Breast epithelium (tissue), 4 donors: ENCODE measurements around the gene YKT6. TPM values are rescaled to one million over a fixed set of nuclear protein-coding genes. Genes with fewer than 3 reads are reported as not detected.
"Not testable (repeated sequence)": the region's sequence is repeated elsewhere in the genome, so short reads cannot be mapped to it uniquely, and the experiment has no call there.

Experiments
- DNase-seq, 2 donors: peaks; one replicate each; pipeline ENCODE4 v3.0.0-alpha.2; 2019; ENCODE audit warnings: low spot score in 2 of 2
- H3K27ac ChIP-seq, 2 donors: fragments of 200-600 bp; sonication (generic) in 1 of 2; one replicate each; pipeline ENCODE4 v1.5.1; 2016 to 2019; ENCODE audit warnings: mild to moderate bottlenecking in 1 of 2
- H3K27me3 ChIP-seq, 2 donors: fragments of 200-600 bp; sonication (generic) in 1 of 2; one replicate each; pipeline versions ENCODE4 v1.5.1 to v1.6.0; 2017 to 2019; ENCODE audit warnings: control low read depth in 1 of 2, mild to moderate bottlenecking in 1 of 2
- H3K36me3 ChIP-seq: fragments of 200-600 bp; one replicate; pipeline ENCODE4 v1.5.1; 2019
- H3K4me1 ChIP-seq, 2 donors: fragments of 200-600 bp; sonication (generic); one replicate each; pipeline ENCODE4 v1.5.1; 2016 to 2019; ENCODE audit warnings: control low read depth in 1 of 2
- H3K4me3 ChIP-seq, 3 donors: fragments of 200-600 bp; sonication (generic); 1 replicate in 2 of 3; 2 replicates in 1 of 3; pipeline ENCODE4 v1.5.1; 2016 to 2019; ENCODE audit warnings: mild to moderate bottlenecking in 3 of 3, moderate library complexity in 2 of 3
- H3K9me3 ChIP-seq, 2 donors: fragments of 200-600 bp; sonication (generic) in 1 of 2; one replicate each; pipeline ENCODE4 v1.5.1; 2016 to 2019; ENCODE audit warnings: control low read depth in 1 of 2
- CTCF ChIP-seq, 3 donors: fragments of 450-650 bp; IDR thresholded peaks; one replicate each; pipeline ENCODE4 v1.5.1; 2016 to 2017; ENCODE audit warnings: antibody characterized with exemption in 3 of 3, mild to moderate bottlenecking in 3 of 3, moderate library complexity in 3 of 3
- POLR2A ChIP-seq: fragments of 450-650 bp; IDR thresholded peaks from one replicate; pipeline ENCODE4 v1.6.1; 2016; ENCODE audit warnings: antibody characterized with exemption, mild to moderate bottlenecking, moderate library complexity
- POLR2AphosphoS5 ChIP-seq, 3 donors: sonication (generic); formaldehyde crosslinking; IDR thresholded peaks; one replicate each; pipeline ENCODE4 v1.6.1; 2017; ENCODE audit warnings: antibody characterized with exemption in 3 of 3
- intact Hi-C: fragments of 100-400 bp; cut with DNase I; formaldehyde crosslinking; loops from one replicate; pipeline ENCODE4 v1.15.1; 2023; ENCODE audit warnings: low total_unique reads
- total RNA-seq, 3 donors: library from RNA; depleted of rRNA; stranded (reverse); fragments of >200 nt; gene quantifications; one replicate each; pipeline ENCODE4 v1.1.0, GENCODE V29; 2016

Gene YKT6
- total RNA-seq, 3 donors from 2014 or later = 40.2 to 57.0 (median 49.4) TPM

GRCh38 chr7:44194069-44194468 lies 6.7 kb upstream of the YKT6 start:
- H3K4me1 ChIP-seq = no peaks in the 10 kb centered on the region
- H3K27me3 ChIP-seq = peaks cover 0 to 5% of the 10 kb centered on the region in 2 donors
- H3K36me3 ChIP-seq = no peaks in the 10 kb centered on the region
- TF ChIP-seq CTCF (IDR thresholded peaks at IDR 0.05) = no peak
- no peak for TF ChIP-seq POLR2AphosphoS5 (IDR thresholded peaks at IDR 0.05)
- no peak for TF ChIP-seq POLR2A
- intact Hi-C loops = no loop called here
- no peak overlapping the region for H3K4me3 ChIP-seq
- no peak overlapping the region for H3K27ac ChIP-seq
- H3K9me3 ChIP-seq = no peaks in the 10 kb centered on the region
- DNase-seq = no peak

GRCh38 chr7:44194562-44195145 lies 6.1 kb upstream of the YKT6 start:
- no peak for DNase-seq
- TF ChIP-seq CTCF (IDR thresholded peaks at IDR 0.05) (no peak), POLR2A (no peak)
- no peak overlapping the region for H3K27ac ChIP-seq
- no peak overlapping the region for H3K4me3 ChIP-seq
- no peaks in the 10 kb centered on the region for H3K4me1 ChIP-seq
- no peaks in the 10 kb centered on the region for H3K36me3 ChIP-seq
- intact Hi-C loops = no loop called here
- no peaks in the 10 kb centered on the region for H3K9me3 ChIP-seq
- peaks cover 0 to 5% of the 10 kb centered on the region in 2 donors for H3K27me3 ChIP-seq

GRCh38 chr7:44195889-44196288 lies 4.9 kb upstream of the YKT6 start:
- TF ChIP-seq CTCF (IDR thresholded peaks at IDR 0.05) = no peak
- TF ChIP-seq POLR2AphosphoS5 (IDR thresholded peaks at IDR 0.05) = no peak
- TF ChIP-seq POLR2A = no peak
- H3K4me1 ChIP-seq = no peaks in the 10 kb centered on the region
- H3K27me3 ChIP-seq = peaks cover 0 to 5% of the 10 kb centered on the region in 2 donors
- DNase-seq = no peak
- no peak overlapping the region for H3K4me3 ChIP-seq
- no peaks in the 10 kb centered on the region for H3K36me3 ChIP-seq
- intact Hi-C loops = no loop called here
- H3K9me3 ChIP-seq = no peaks in the 10 kb centered on the region
- H3K27ac ChIP-seq = no peak overlapping the region

- intact Hi-C loops = no loop called here
- Histone ChIP-seq H3K27ac (no peak overlapping the region), H3K27me3 (peaks cover 0 to 5% of the 10 kb centered on the region in 2 donors), H3K36me3 (no peaks in the 10 kb centered on the region), H3K4me1 (peaks cover under 1% of the 10 kb centered on the region in 2 donors), H3K4me3 (no peak overlapping the region), H3K9me3 (no peaks in the 10 kb centered on the region)
- TF ChIP-seq CTCF (IDR thresholded peaks at IDR 0.05) = peak in 2 of 3 donors; percentile 24 to 41
- TF ChIP-seq POLR2AphosphoS5 (IDR thresholded peaks at IDR 0.05) = no peak
- no peak for DNase-seq
These were observed 4.3 kb upstream of the YKT6 start for GRCh38 chr7:44196450-44196872.

- no peak overlapping the region for H3K4me3 ChIP-seq
- H3K36me3 ChIP-seq = no peaks in the 10 kb centered on the region
- DNase-seq = no peak
- no peaks in the 10 kb centered on the region for H3K9me3 ChIP-seq
- H3K27me3 ChIP-seq = no peaks in the 10 kb centered on the region
- peaks cover 6% of the 10 kb centered on the region in 2 donors for H3K4me1 ChIP-seq
- intact Hi-C loops = no loop called here
- H3K27ac ChIP-seq = no peak overlapping the region
- TF ChIP-seq POLR2AphosphoS5 (IDR thresholded peaks at IDR 0.05) = no peak
- no peak for TF ChIP-seq POLR2A
These were observed 3.3 kb upstream of the YKT6 start for GRCh38 chr7:44197474-44197873.

- peak overlapping the region in 1 of 3 donors; percentile 96 for H3K4me3 ChIP-seq
- intact Hi-C loops, DNase-seq, H3K27me3 ChIP-seq, H3K27ac ChIP-seq, H3K36me3 ChIP-seq, H3K9me3 ChIP-seq, H3K4me1 ChIP-seq: not testable (repeated sequence)
These were observed 615 bp upstream of the YKT6 start for GRCh38 chr7:44200163-44200562.
